Measurements from ENCODE around the gene NCOA3.

The NCOA3 gene

DNA sequence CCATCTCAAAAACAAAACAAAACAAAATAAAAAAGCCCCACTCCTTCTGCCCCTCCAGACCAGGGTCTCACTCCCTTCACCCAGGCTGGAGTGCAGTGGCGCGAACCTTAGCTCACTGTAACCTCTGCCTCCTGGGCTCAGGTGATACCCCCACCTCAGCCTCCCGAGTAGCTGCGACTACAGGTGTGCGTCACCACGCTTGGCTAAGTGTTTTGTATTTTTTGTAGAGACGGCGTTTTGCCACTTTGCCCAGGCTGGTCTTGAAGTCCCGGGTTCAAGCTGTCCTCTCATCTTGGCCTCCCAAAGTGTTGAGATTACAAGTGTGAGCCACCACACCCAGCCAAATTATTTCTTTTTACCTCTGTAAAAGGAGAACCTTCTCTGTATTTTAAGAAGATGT, 110.1 kb downstream of the NCOA3 start:
- no peak overlapping the region for H3K4me3 Mint-ChIP-seq
- H3K27me3 Mint-ChIP-seq: no peaks in the 10 kb centered on the region
- H3K36me3 Mint-ChIP-seq (ENCODE audit: low read depth): peaks cover 41% of the 10 kb centered on the region
- H3K27ac Mint-ChIP-seq: peak overlapping the region; percentile 95
- peaks cover 85% of the 10 kb centered on the region for H3K4me1 Mint-ChIP-seq (ENCODE audit: low read depth)
- no peaks in the 10 kb centered on the region for H3K9me3 Mint-ChIP-seq

DNA sequence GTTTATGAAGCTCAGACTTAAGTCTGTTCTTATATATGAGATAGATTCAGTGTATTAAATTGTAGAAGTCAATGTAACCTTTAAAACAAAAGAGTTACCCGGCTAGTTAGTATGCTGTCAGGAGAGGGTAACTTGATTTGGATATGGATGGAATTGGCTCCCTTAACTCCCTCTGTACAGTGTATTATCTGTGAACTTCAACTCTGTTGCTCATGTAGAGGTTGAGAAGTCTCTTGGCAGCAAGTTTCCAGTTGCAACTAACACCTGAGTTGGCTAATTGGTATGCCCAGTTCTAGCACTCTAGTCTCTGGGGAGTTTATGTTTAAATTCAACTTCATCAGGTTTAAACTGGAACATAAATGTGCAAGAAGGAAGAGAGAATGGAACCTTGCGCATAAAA, 111.0 kb downstream of the NCOA3 start:
- Mint-ChIP-seq H3K36me3 (ENCODE audit: low read depth) (peaks cover 47% of the 10 kb centered on the region), H3K27ac (peak overlapping the region; percentile 95), H3K9me3 (no peaks in the 10 kb centered on the region), H3K4me1 (ENCODE audit: low read depth) (peaks cover 84% of the 10 kb centered on the region), H3K4me3 (no peak overlapping the region), H3K27me3 (no peaks in the 10 kb centered on the region)

DNA sequence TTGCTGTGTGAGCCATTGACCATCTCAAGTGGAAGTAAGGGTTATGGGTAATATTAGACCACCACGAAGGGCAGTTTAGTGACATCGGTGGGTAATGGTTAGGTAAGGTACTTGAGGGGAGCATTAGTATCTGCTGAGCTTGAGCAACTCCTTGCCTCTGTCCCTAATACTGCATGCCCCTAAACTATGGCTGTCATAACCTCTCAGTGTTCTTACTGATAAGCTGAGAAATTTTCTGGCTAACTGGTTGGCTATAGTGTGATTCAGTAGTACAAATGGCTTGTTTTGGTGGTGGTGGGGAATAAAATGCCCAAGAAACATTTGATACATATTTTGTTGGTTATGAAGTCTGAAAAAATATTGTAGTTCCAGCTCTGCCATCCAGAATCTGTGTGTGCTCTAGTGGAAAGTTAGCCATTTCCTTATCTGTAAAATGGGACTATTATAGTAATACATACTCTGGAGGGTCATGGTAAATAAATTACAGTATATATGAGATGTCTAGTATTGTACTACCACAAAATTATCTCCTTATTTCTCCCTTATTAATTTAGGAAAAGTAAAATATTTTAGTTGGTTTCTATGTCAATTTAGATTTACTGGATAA, 113.1 kb downstream of the NCOA3 start:
- peak overlapping the region; percentile 84 for H3K27ac Mint-ChIP-seq
- H3K4me1 Mint-ChIP-seq (ENCODE audit: low read depth): peaks cover 69% of the 10 kb centered on the region
- no peaks in the 10 kb centered on the region for H3K27me3 Mint-ChIP-seq
- H3K9me3 Mint-ChIP-seq: no peaks in the 10 kb centered on the region
- no peak overlapping the region for H3K4me3 Mint-ChIP-seq
- peaks cover 38% of the 10 kb centered on the region for H3K36me3 Mint-ChIP-seq (ENCODE audit: low read depth)

DNA sequence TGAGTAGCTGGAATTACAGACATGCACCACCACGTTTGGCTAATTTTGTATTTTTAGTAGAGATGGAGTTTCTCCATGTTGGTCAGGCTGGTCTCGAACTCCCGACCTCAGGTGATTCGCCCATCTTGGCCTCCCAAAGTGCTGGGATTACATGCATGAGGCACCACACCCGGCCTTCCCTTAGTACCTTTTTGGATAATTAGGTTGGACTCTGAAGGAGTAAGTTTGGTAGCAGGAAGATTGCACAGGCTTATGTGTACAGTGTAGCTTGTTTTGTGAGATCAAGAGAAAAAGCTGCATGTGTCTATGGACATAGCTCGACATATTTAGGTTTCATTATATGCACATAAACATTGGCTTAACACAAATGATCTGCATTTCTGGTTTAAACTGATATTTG, 116.8 kb downstream of the NCOA3 start:
- Mint-ChIP-seq H3K27me3 (no peaks in the 10 kb centered on the region), H3K4me3 (no peak overlapping the region), H3K4me1 (ENCODE audit: low read depth) (peaks cover 51% of the 10 kb centered on the region), H3K36me3 (ENCODE audit: low read depth) (peaks cover 30% of the 10 kb centered on the region), H3K9me3 (no peaks in the 10 kb centered on the region), H3K27ac (no peak overlapping the region)

DNA sequence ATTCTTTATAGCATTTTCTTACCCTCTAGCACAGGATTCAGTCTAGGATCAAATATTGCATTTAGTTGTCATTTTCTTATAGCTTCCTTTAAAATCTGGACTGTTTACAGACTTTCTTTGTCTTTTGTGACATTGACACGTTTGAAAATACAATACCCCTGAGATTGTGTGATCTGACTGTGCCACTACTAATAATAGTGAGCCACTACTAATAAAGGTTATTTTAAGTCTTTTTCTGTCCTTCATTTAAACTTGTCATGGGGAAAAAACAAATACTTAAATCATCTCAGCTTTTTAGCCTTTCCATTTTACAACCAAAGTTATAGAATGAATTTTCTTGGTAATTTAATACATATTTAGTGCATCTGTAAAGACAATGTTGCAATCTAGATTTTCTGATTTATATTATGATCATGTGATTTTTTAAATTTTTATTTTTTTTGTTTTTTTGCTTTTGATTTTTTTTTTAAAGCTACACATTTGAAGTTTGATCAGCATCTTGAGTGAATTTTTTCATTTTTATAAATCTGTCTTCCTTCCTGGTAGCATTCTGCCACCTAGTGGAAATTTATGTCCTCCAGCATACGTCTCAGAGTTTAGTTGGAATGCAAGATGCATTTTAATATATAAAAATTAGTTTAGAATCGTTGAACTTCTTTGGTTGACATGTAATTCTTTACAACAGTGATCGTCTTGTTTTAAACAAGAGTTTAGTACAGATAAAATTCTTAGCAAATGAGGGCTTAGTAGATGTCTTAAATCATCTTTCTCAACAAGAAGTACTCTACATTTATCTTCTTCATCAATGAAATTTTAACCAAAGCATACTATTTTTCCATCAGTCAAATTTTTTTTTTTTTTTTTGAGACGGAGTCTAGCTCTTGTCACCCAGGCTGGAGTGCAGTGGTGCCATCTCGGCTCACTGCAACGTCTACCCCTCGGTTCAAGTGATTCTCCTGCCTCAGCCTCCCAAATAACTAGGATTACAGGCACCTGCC, 119.4 kb downstream of the NCOA3 start:
- H3K4me1 Mint-ChIP-seq (ENCODE audit: low read depth): peaks cover 39% of the 10 kb centered on the region
- H3K9me3 Mint-ChIP-seq: no peaks in the 10 kb centered on the region
- peaks cover 41% of the 10 kb centered on the region for H3K36me3 Mint-ChIP-seq (ENCODE audit: low read depth)
- no peak overlapping the region for H3K4me3 Mint-ChIP-seq
- H3K27ac Mint-ChIP-seq: peak overlapping the region; percentile 63
- H3K27me3 Mint-ChIP-seq: no peaks in the 10 kb centered on the region

DNA sequence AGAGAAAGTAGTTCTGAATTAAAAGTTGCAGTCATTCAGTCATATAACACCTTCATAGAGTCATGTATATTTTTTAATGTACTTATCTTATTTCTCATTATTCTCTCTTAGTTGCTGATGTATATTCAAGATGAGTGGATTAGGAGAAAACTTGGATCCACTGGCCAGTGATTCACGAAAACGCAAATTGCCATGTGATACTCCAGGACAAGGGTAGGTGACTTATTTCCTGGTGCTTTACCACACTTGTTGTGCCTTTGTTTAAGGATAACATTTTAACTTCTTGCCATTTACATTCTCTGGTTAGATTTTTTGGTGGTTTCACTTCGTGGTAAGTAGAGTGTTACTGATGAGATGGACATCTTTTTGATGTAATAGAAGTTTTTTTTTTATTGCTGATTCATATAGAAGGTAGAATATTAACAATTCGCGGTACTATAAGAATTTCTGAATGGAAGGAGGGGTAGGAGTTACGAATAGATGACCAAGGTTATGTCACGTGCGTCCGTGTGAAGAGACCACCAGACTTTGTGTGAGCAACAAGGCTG, 120.5 kb downstream of the NCOA3 start:
- no peak overlapping the region for H3K4me3 Mint-ChIP-seq
- peaks cover 30% of the 10 kb centered on the region for H3K4me1 Mint-ChIP-seq (ENCODE audit: low read depth)
- H3K27ac Mint-ChIP-seq: peak overlapping the region; percentile 79
- no peaks in the 10 kb centered on the region for H3K27me3 Mint-ChIP-seq
- H3K36me3 Mint-ChIP-seq (ENCODE audit: low read depth): peaks cover 45% of the 10 kb centered on the region
- H3K9me3 Mint-ChIP-seq: no peaks in the 10 kb centered on the region

DNA sequence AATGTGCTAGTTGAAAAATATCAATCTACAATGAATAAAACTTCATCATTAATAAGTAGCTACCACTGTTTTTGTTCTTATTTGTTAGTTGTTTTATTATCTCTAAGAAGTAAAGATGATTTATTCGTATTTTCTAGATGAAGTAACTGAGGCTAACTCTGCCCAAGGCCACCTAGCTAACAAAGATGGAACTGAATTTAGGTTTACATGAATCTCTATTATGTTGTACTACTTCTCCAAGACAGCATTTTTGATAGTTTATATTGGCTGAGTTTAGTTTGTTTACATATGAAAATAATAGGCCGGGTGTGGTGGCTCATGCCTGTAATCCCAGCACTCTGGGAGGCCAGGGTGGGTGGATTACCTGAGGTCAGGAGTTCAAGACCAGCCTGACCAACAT, 121.5 kb downstream of the NCOA3 start:
- H3K27ac Mint-ChIP-seq: no peak overlapping the region
- peaks cover 24% of the 10 kb centered on the region for H3K4me1 Mint-ChIP-seq (ENCODE audit: low read depth)
- H3K36me3 Mint-ChIP-seq (ENCODE audit: low read depth): peaks cover 47% of the 10 kb centered on the region
- H3K27me3 Mint-ChIP-seq: no peaks in the 10 kb centered on the region
- no peaks in the 10 kb centered on the region for H3K9me3 Mint-ChIP-seq
- no peak overlapping the region for H3K4me3 Mint-ChIP-seq

DNA sequence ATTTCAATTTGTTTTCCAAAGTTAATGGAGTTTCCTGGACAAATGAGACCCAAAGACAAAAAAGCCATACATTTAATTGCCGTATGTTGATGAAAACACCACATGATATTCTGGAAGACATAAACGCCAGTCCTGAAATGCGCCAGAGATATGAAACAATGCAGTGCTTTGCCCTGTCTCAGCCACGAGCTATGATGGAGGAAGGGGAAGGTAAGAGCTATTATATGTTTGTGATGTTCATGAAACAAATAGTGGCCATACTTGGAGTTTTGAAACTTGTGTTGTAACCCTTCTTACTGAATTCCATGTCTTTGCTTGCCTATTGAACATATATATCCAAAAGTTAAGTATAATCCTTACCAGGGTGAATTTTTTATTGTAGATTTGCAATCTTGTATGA, 125.9 kb downstream of the NCOA3 start:
- Mint-ChIP-seq H3K9me3 (no peaks in the 10 kb centered on the region), H3K36me3 (ENCODE audit: low read depth) (peaks cover 76% of the 10 kb centered on the region), H3K27ac (no peak overlapping the region), H3K4me3 (no peak overlapping the region), H3K4me1 (ENCODE audit: low read depth) (peaks cover 2% of the 10 kb centered on the region), H3K27me3 (no peaks in the 10 kb centered on the region)

DNA sequence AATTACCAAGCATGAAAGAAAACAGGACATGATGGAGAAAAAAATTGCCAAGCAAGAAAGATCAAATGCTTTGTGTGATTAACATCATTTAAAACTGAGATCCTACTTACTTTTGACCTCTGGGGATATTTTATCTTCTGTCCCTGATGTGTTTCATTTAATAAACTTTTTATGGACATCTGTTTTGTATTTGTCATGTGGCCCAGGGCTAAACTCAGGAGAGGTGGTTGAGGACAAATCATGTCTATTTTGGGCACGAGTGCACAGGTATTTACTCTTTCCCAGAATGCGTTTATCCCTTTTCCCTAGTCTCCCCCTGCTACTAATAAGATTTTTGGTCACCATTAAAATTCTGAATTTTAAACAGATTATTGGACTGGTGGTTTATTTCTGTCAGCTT, 128.2 kb downstream of the NCOA3 start:
- Mint-ChIP-seq H3K27me3 (no peaks in the 10 kb centered on the region), H3K4me1 (ENCODE audit: low read depth) (no peaks in the 10 kb centered on the region), H3K4me3 (no peak overlapping the region), H3K36me3 (ENCODE audit: low read depth) (peaks cover 88% of the 10 kb centered on the region), H3K9me3 (no peaks in the 10 kb centered on the region), H3K27ac (no peak overlapping the region)

DNA sequence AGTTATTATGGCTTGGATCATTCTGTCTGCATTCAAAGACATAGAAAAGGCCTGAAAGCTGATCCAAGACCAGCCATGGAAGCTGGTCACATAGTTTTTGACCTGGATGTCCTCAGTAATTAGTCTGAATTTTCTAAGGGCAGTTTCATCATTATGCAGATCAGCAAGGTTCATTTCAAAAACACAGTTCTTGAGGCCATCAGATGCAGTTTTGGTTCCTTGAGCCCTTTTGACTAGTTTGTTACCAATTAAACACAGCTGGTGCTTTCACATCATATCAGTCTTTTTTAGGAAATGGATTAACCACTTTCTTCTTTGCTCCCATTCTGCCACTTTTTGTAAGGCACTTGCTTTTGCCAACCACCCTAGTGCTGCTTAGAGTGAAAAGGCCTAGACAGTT, 129.4 kb downstream of the NCOA3 start:
- Mint-ChIP-seq H3K27ac (peak overlapping the region; percentile 78), H3K4me3 (no peak overlapping the region), H3K27me3 (no peaks in the 10 kb centered on the region), H3K4me1 (ENCODE audit: low read depth) (no peaks in the 10 kb centered on the region), H3K36me3 (ENCODE audit: low read depth) (peaks cover 86% of the 10 kb centered on the region), H3K9me3 (no peaks in the 10 kb centered on the region)

DNA sequence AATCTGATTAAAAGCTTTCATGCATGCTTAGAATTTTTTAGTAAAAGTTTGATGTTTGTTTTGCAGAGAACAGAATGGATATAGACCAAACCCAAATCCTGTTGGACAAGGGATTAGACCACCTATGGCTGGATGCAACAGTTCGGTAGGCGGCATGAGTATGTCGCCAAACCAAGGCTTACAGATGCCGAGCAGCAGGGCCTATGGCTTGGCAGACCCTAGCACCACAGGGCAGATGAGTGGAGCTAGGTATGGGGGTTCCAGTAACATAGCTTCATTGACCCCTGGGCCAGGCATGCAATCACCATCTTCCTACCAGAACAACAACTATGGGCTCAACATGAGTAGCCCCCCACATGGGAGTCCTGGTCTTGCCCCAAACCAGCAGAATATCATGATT, 133.6 kb downstream of the NCOA3 start:
- Mint-ChIP-seq H3K27me3 (no peaks in the 10 kb centered on the region), H3K4me1 (ENCODE audit: low read depth) (no peaks in the 10 kb centered on the region), H3K36me3 (ENCODE audit: low read depth) (peaks cover 88% of the 10 kb centered on the region), H3K4me3 (no peak overlapping the region), H3K27ac (no peak overlapping the region), H3K9me3 (no peaks in the 10 kb centered on the region)

DNA sequence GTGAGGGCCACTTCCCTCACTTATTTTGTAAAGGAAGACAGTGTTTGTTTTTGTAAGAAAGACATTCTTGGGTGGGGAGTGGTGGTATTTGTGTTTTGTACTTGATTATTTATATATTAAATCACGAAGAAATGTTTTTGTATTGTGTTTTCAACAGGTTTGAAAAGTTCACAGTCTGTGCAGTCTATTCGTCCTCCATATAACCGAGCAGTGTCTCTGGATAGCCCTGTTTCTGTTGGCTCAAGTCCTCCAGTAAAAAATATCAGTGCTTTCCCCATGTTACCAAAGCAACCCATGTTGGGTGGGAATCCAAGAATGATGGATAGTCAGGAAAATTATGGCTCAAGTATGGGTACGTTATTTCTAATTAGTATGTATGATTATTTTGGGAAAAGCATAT, 137.2 kb downstream of the NCOA3 start:
- no peaks in the 10 kb centered on the region for H3K4me1 Mint-ChIP-seq (ENCODE audit: low read depth)
- H3K27ac Mint-ChIP-seq: no peak overlapping the region
- no peaks in the 10 kb centered on the region for H3K9me3 Mint-ChIP-seq
- H3K4me3 Mint-ChIP-seq: no peak overlapping the region
- peaks cover 84% of the 10 kb centered on the region for H3K36me3 Mint-ChIP-seq (ENCODE audit: low read depth)
- no peaks in the 10 kb centered on the region for H3K27me3 Mint-ChIP-seq

DNA sequence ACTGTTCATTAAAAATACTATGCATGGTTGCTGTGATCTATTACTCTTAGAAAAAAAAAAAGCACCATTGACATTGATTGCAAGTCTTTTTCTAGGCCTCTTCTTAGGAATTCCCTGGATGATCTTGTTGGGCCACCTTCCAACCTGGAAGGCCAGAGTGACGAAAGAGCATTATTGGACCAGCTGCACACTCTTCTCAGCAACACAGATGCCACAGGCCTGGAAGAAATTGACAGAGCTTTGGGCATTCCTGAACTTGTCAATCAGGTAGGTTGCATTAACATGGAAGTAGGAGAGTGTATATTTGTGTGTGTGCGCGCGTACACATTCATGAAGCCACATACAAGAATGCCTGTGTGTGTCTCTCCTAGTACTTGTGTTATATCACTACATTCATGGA, 140.4 kb downstream of the NCOA3 start:
- peaks cover 78% of the 10 kb centered on the region for H3K36me3 Mint-ChIP-seq (ENCODE audit: low read depth)
- no peak overlapping the region for H3K27ac Mint-ChIP-seq
- no peaks in the 10 kb centered on the region for H3K4me1 Mint-ChIP-seq (ENCODE audit: low read depth)
- H3K27me3 Mint-ChIP-seq: no peaks in the 10 kb centered on the region
- no peak overlapping the region for H3K4me3 Mint-ChIP-seq
- H3K9me3 Mint-ChIP-seq: no peaks in the 10 kb centered on the region

DNA sequence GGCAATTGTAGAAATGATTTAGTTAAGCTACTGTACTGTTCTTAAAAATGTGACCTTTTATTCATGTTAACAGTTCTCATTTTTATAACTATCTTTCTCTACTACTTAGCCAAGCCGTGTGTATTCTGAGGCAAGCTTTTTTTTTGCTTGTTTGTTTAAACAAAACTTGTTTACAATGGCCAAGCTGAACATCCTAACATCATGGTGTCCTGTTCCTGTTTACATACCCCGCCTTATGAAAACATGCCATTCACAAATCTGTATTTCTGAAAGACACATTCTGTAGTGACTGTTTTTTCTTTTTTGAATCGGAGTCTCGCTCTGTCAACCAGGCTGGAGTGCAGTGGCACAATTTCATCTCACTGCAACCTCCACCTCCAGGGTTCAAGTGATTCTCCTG, 140.9 kb downstream of the NCOA3 start:
- H3K4me3 Mint-ChIP-seq: no peak overlapping the region
- H3K4me1 Mint-ChIP-seq (ENCODE audit: low read depth): no peaks in the 10 kb centered on the region
- no peaks in the 10 kb centered on the region for H3K9me3 Mint-ChIP-seq
- peaks cover 78% of the 10 kb centered on the region for H3K36me3 Mint-ChIP-seq (ENCODE audit: low read depth)
- H3K27me3 Mint-ChIP-seq: no peaks in the 10 kb centered on the region
- no peak overlapping the region for H3K27ac Mint-ChIP-seq

DNA sequence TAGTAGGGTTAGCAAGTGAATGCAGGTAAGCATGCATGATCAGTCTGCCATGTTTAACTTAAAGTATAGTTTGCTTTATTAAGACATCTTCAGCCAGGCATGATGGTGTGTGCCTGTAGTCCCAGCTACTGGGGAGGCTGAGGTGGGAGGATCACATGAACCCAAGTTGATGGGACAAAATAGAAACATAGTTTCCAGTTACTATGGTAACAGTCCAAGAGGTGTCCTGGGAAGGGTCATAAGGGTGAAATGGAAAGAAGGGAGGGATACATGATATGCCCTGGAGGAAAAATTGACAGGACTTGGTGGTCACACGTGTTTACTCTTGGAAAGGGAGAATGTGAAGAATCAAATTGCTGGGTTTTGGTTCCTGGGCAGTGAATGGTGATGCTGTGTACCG, 143.9 kb downstream of the NCOA3 start:
- no peaks in the 10 kb centered on the region for H3K4me1 Mint-ChIP-seq (ENCODE audit: low read depth)
- H3K9me3 Mint-ChIP-seq: no peaks in the 10 kb centered on the region
- peaks cover 80% of the 10 kb centered on the region for H3K36me3 Mint-ChIP-seq (ENCODE audit: low read depth)
- H3K4me3 Mint-ChIP-seq: no peak overlapping the region
- peak overlapping the region; percentile 64 for H3K27ac Mint-ChIP-seq
- no peaks in the 10 kb centered on the region for H3K27me3 Mint-ChIP-seq
